ENCODE data around the gene ARHGAP22. TPM values are rescaled to one million over a fixed set of nuclear protein-coding genes. Genes with fewer than 3 reads are reported as not detected.
A peak's percentile ranks its signal among the peaks of the same experiment; 100 is the strongest.
"Not testable (repeated sequence)": the region's sequence is repeated elsewhere in the genome, so short reads cannot be mapped to it uniquely, and the experiment has no call there.

ARHGAP22 gene
- 11.7 TPM for total RNA-seq

GRCh38 chr10:48604991-48605508, at the start of gene ARHGAP22:
ARHGAP22 (minus strand) TSS chr10:48605073; CDS start chr10:48604796, 277 bp downstream.
- intact Hi-C loops (cut with DNase I), result no loop called here
- peak; percentile 77 for DNase-seq (ENCODE audit: low spot score)
- peak; percentile 89 for ATAC-seq

GRCh38 chr10:48653944-48654698, 49.2 kb upstream of the ARHGAP22 start:
- no peak for ATAC-seq
- DNase-seq (ENCODE audit: low spot score), result no peak
- intact Hi-C loops (cut with DNase I), result loop anchor here (10.0 kb wide), 1 partner anchor 99 kb away; no protein-coding TSS in a partner anchor

- intact Hi-C loops (cut with DNase I), result loop anchor here (10.0 kb wide), 1 partner anchor 99 kb away; no protein-coding TSS in a partner anchor
- no peak for ATAC-seq
- DNase-seq (ENCODE audit: low spot score), result no peak
Observed at GRCh38 chr10:48653347-48653746, 48.5 kb upstream of the ARHGAP22 start.

GRCh38 chr10:48652344-48652743, 47.5 kb upstream of the ARHGAP22 start:
- no peak for ATAC-seq

GRCh38 chr10:48651839-48652238, 47.0 kb upstream of the ARHGAP22 start:
- no peak for DNase-seq (ENCODE audit: low spot score)
- ATAC-seq, result no peak
- intact Hi-C loops (cut with DNase I), result loop anchor here (10.0 kb wide), 1 partner anchor 97 kb away; no protein-coding TSS in a partner anchor

More at GRCh38 chr10:48652344-48652743, 47.5 kb upstream of the ARHGAP22 start:
- intact Hi-C loops (cut with DNase I), result loop anchor here (10.0 kb wide), 1 partner anchor 98 kb away; no protein-coding TSS in a partner anchor
- no peak for DNase-seq (ENCODE audit: low spot score)

- DNase-seq (ENCODE audit: low spot score) (no peak), ATAC-seq (no peak)
- intact Hi-C loops (cut with DNase I), result loop anchor here (10.0 kb wide), 1 partner anchor 96 kb away; no protein-coding TSS in a partner anchor
Observed at GRCh38 chr10:48651293-48651692, 46.4 kb upstream of the ARHGAP22 start.

- intact Hi-C loops (cut with DNase I), result no loop called here
- ATAC-seq, result peak; percentile 10
- DNase-seq (ENCODE audit: low spot score), result no peak
Observed at GRCh38 chr10:48649349-48649944, 44.6 kb upstream of the ARHGAP22 start.

GRCh38 chr10:48648172-48648942, 43.5 kb upstream of the ARHGAP22 start:
- ATAC-seq (no peak), DNase-seq (ENCODE audit: low spot score) (no peak)
- intact Hi-C loops (cut with DNase I), result no loop called here

- intact Hi-C loops (cut with DNase I); DNase-seq (ENCODE audit: low spot score); ATAC-seq: not testable (repeated sequence)
Observed at GRCh38 chr10:48647073-48647472, 42.2 kb upstream of the ARHGAP22 start.

GRCh38 chr10:48645600-48645999, 40.7 kb upstream of the ARHGAP22 start:
- DNase-seq (ENCODE audit: low spot score) (no peak), ATAC-seq (no peak)
- intact Hi-C loops (cut with DNase I), result no loop called here

- DNase-seq (ENCODE audit: low spot score); ATAC-seq; intact Hi-C loops (cut with DNase I): not testable (repeated sequence)
Observed at GRCh38 chr10:48641099-48641690, 36.3 kb upstream of the ARHGAP22 start.

- DNase-seq (ENCODE audit: low spot score) (no peak), ATAC-seq (no peak)
- intact Hi-C loops (cut with DNase I), result no loop called here
Observed at GRCh38 chr10:48640326-48640725, 35.5 kb upstream of the ARHGAP22 start.

GRCh38 chr10:48639632-48640031, 34.8 kb upstream of the ARHGAP22 start:
- ATAC-seq, result no peak
- intact Hi-C loops (cut with DNase I), result no loop called here
- DNase-seq (ENCODE audit: low spot score), result no peak

GRCh38 chr10:48638739-48639527, 34.1 kb upstream of the ARHGAP22 start:
- DNase-seq (ENCODE audit: low spot score) (no peak), ATAC-seq (no peak)
- intact Hi-C loops (cut with DNase I), result no loop called here

- ATAC-seq (no peak), DNase-seq (ENCODE audit: low spot score) (no peak)
- intact Hi-C loops (cut with DNase I), result no loop called here
Observed at GRCh38 chr10:48638158-48638557, 33.3 kb upstream of the ARHGAP22 start.

GRCh38 chr10:48636901-48637300, 32.0 kb upstream of the ARHGAP22 start:
- ATAC-seq, result no peak
- intact Hi-C loops (cut with DNase I), result no loop called here

GRCh38 chr10:48636231-48636630, 31.4 kb upstream of the ARHGAP22 start:
- ATAC-seq, result no peak
- DNase-seq (ENCODE audit: low spot score), result no peak
- intact Hi-C loops (cut with DNase I), result no loop called here

More at GRCh38 chr10:48636901-48637300, 32.0 kb upstream of the ARHGAP22 start:
- DNase-seq (ENCODE audit: low spot score), result no peak

- no peak for DNase-seq (ENCODE audit: low spot score)
- ATAC-seq, result no peak
- intact Hi-C loops (cut with DNase I), result no loop called here
Observed at GRCh38 chr10:48634984-48635557, 30.2 kb upstream of the ARHGAP22 start.

Data from sciatic nerve (tissue), 2 donors.